Stimulated activated CD4-positive, alpha-beta T cell treated with anti-CD3 and anti-CD28 coated beads, Interleukin-1b, Interleukin-23, amount 100 ng/mL, for 48 hours (primary cell): Measurements from ENCODE around the gene RPRD2.
"Not testable (repeated sequence)": the region's sequence is repeated elsewhere in the genome, so short reads cannot be mapped to it uniquely, and the experiment has no call there.

Experiments
- DNase-seq: peaks from one replicate; pipeline ENCODE4 v3.0.0-alpha.2; 2020

RPRD2 gene

GRCh38 chr1:150392627-150393026, 28.7 kb downstream of the RPRD2 start:
- no peak for DNase-seq

- DNase-seq = not testable (repeated sequence)
Observed at GRCh38 chr1:150395115-150395514, 31.2 kb downstream of the RPRD2 start.

- no peak for DNase-seq
Observed at GRCh38 chr1:150397392-150398032, 33.6 kb downstream of the RPRD2 start.

GRCh38 chr1:150404465-150404864, 40.5 kb downstream of the RPRD2 start:
- no peak for DNase-seq

- DNase-seq = no peak
Observed at GRCh38 chr1:150405660-150406059, 41.7 kb downstream of the RPRD2 start.

- no peak for DNase-seq
Observed at GRCh38 chr1:150406483-150406882, 42.5 kb downstream of the RPRD2 start.

GRCh38 chr1:150407330-150407729, 43.4 kb downstream of the RPRD2 start:
- DNase-seq = no peak

GRCh38 chr1:150408800-150409199, 44.9 kb downstream of the RPRD2 start:
- no peak for DNase-seq

- no peak for DNase-seq
Observed at GRCh38 chr1:150409504-150410362, 45.8 kb downstream of the RPRD2 start.

GRCh38 chr1:150410582-150411101, 46.7 kb downstream of the RPRD2 start:
- no peak for DNase-seq

GRCh38 chr1:150414592-150414991, 50.6 kb downstream of the RPRD2 start:
- no peak for DNase-seq

GRCh38 chr1:150415800-150416199, 51.9 kb downstream of the RPRD2 start:
- no peak for DNase-seq

GRCh38 chr1:150420560-150421265, 56.8 kb downstream of the RPRD2 start:
- DNase-seq = no peak

- DNase-seq = no peak
Observed at GRCh38 chr1:150422541-150422940, 58.6 kb downstream of the RPRD2 start.

- no peak for DNase-seq
Observed at GRCh38 chr1:150429805-150430204, 65.9 kb downstream of the RPRD2 start.

GRCh38 chr1:150441121-150441520, 77.2 kb downstream of the RPRD2 start:
- DNase-seq = no peak

GRCh38 chr1:150444232-150444631, 80.3 kb downstream of the RPRD2 start:
- DNase-seq = no peak

- DNase-seq = no peak
Observed at GRCh38 chr1:150456146-150456647, 92.2 kb downstream of the RPRD2 start.

GRCh38 chr1:150464422-150464826, 100.5 kb downstream of the RPRD2 start:
- peak; percentile 73 for DNase-seq

- DNase-seq = no peak
Observed at GRCh38 chr1:150466964-150467363, 103.0 kb downstream of the RPRD2 start.

- no peak for DNase-seq
Observed at GRCh38 chr1:150469291-150469690, 105.3 kb downstream of the RPRD2 start.

- no peak for DNase-seq
Observed at GRCh38 chr1:150472601-150473200, 108.8 kb downstream of the RPRD2 start.

GRCh38 chr1:150473659-150474058, 109.7 kb downstream of the RPRD2 start:
- no peak for DNase-seq
